Panc1 (cell line): Measurements from ENCODE around the gene SLIT3. TPM values are rescaled to one million over a fixed set of nuclear protein-coding genes. Genes with fewer than 3 reads are reported as not detected.

ENCODE experiments used
- ATAC-seq: fragments of 200-7000 bp; cut with Tn5 transposase; 2 replicates; pipeline ENCODE4 v1.9.1; 2020; ENCODE audit warnings: mild to moderate bottlenecking, moderate library complexity
- BruUV-seq: library from RNA; stranded (reverse); fragments of 400-500 nt; replicated peaks from 2 replicates; lab custom pipeline; 2021; lab: Mats Ljungman, UMichigan
- CTCF ChIA-PET: fragments of 300-600 bp; sonication (Branson Sonifier 250); formaldehyde crosslinking; loops from one replicate; lab custom pipeline; 2022; ENCODE audit warnings: antibody characterized with exemption; lab: Charles Lee
- POLR2A ChIA-PET: fragments of 300-600 bp; sonication (Branson Sonifier 250); formaldehyde crosslinking; loops from one replicate; lab custom pipeline; 2022; ENCODE audit warnings: antibody characterized with exemption; lab: Charles Lee
- DNase-seq: peaks from one replicate; pipeline ENCODE4 v3.0.0-alpha.2; 2010; ENCODE audit warnings: low read depth, low spot score
- H3K27ac ChIP-seq: 2 replicates; pipeline ENCODE4 v1.5.1; 2011; ENCODE audit warnings: mild to moderate bottlenecking, low read length, inconsistent platforms
- H3K27me3 ChIP-seq: fragments of 200-500 bp; sonication (Bioruptor generic); 2 replicates; pipeline ENCODE4 v1.6.0; 2014; ENCODE audit warnings: low read length, inconsistent platforms; ENCODE audit not compliant: control insufficient read depth, insufficient read depth
- H3K36me3 ChIP-seq: fragments of 200-500 bp; sonication (Bioruptor generic); 2 replicates; pipeline ENCODE4 v1.5.1; 2014; ENCODE audit warnings: inconsistent platforms, mild to moderate bottlenecking, low read length, moderate library complexity; ENCODE audit not compliant: control insufficient read depth, insufficient read depth
- H3K4me1 ChIP-seq: 2 replicates; pipeline ENCODE4 v1.5.1; 2011; ENCODE audit warnings: inconsistent platforms, mild to moderate bottlenecking, low read length, moderate library complexity; ENCODE audit not compliant: control insufficient read depth, insufficient read depth
- H3K4me3 ChIP-seq, 2 experiments: 2 replicates each; pipeline ENCODE4 v1.5.1; 2011 to 2012; ENCODE audit warnings: low read depth in 2 of 2, low read length in 2 of 2, mild to moderate bottlenecking in 2 of 2, inconsistent platforms in 1 of 2, moderate library complexity in 1 of 2
- H3K9me3 ChIP-seq: fragments of 200-500 bp; sonication (Bioruptor generic); 2 replicates; pipeline ENCODE4 v1.5.1; 2014; ENCODE audit warnings: low read depth, mild to moderate bottlenecking, inconsistent platforms, low read length, moderate library complexity; ENCODE audit not compliant: control insufficient read depth, insufficient read depth
- POLR2AphosphoS5 ChIP-seq: IDR thresholded peaks from 2 replicates; pipeline ENCODE4 v1.6.1; 2012; ENCODE audit warnings: mild to moderate bottlenecking, low read depth, low read length, moderate library complexity
- SIN3A ChIP-seq: IDR thresholded peaks from 2 replicates; pipeline ENCODE4 v1.6.1; 2012; ENCODE audit warnings: low read depth, mild to moderate bottlenecking, low read length, moderate library complexity, borderline replicate concordance; ENCODE audit not compliant: insufficient read depth
- TCF7L2 ChIP-seq: IDR thresholded peaks from 2 replicates; pipeline ENCODE4 v1.6.1; 2011; ENCODE audit warnings: mild to moderate bottlenecking, low read depth, low read length, inconsistent platforms
- in situ Hi-C: cut with HindIII; loops from 2 replicates; pipeline ENCODE4 v1.10.0; 2016; ENCODE audit warnings: low sequenced_read_pairs, low pct_unique_long_range_greater_than_20kb
- intact Hi-C: fragments of 100-400 bp; cut with micrococcal nuclease; formaldehyde crosslinking; loops from one replicate; pipeline ENCODE4 v1.10.0; 2022; ENCODE audit not compliant: unreplicated experiment
- total RNA-seq: library from RNA; stranded (reverse); gene quantifications from one replicate; pipeline ENCODE4 v1.2.1, GENCODE V29; 2021; ENCODE audit not compliant: unreplicated experiment
- TF ChIP-seq, protein P1 (sequence below): fragments of 450-650 bp; IDR thresholded peaks from 2 replicates; pipeline ENCODE4 v1.5.1; 2017; ENCODE audit warnings: mild to moderate bottlenecking
- TF ChIP-seq, protein P2 (sequence below), 2 experiments: IDR thresholded peaks; 2 replicates each; pipeline ENCODE4 v1.6.1; 2011 to 2012; ENCODE audit warnings: low read depth in 2 of 2, control low read depth in 1 of 2, low read length in 1 of 2, mild to moderate bottlenecking in 1 of 2, moderate library complexity in 1 of 2; ENCODE audit not compliant: insufficient read depth in 1 of 2

The SLIT3 gene
- total RNA-seq, 1 experiment from 2014 or later: 26.4 TPM

DNA sequence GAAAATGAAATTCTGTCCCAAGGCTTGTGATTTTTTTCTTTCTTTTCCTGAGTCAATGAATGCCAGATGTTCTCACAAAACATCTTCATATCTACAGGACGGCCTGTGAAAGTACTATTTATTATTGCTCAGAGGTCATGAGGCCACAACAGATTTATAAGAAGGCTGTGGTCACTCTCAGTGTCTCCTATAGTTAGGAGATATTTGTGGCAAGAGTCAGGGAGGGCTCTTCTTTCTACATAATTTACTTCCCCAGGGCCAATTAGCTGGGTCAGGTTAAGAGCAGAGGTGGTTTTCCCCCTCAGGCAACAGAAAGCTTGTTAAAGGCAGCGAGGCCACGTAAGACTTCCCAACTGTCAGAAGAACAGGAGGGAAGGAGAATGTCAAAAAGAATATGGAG is 248.7 kb downstream of the SLIT3 start:
- Histone ChIP-seq H3K27ac (no peak overlapping the region), H3K4me1 (no peaks in the 10 kb centered on the region), H3K4me3 (no peak overlapping the region), H3K27me3 (no peaks in the 10 kb centered on the region), H3K9me3 (no peaks in the 10 kb centered on the region), H3K36me3 (no peaks in the 10 kb centered on the region)
- in situ Hi-C loops (no loop called here), intact Hi-C loops (no loop called here)
- BruUV-seq: no TSS peak
- TF ChIP-seq POLR2AphosphoS5 (no peak), SIN3A (no peak), TCF7L2 (no peak)
- TF ChIP-seq, protein P1, sequence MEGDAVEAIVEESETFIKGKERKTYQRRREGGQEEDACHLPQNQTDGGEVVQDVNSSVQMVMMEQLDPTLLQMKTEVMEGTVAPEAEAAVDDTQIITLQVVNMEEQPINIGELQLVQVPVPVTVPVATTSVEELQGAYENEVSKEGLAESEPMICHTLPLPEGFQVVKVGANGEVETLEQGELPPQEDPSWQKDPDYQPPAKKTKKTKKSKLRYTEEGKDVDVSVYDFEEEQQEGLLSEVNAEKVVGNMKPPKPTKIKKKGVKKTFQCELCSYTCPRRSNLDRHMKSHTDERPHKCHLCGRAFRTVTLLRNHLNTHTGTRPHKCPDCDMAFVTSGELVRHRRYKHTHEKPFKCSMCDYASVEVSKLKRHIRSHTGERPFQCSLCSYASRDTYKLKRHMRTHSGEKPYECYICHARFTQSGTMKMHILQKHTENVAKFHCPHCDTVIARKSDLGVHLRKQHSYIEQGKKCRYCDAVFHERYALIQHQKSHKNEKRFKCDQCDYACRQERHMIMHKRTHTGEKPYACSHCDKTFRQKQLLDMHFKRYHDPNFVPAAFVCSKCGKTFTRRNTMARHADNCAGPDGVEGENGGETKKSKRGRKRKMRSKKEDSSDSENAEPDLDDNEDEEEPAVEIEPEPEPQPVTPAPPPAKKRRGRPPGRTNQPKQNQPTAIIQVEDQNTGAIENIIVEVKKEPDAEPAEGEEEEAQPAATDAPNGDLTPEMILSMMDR: no peak
- TF ChIP-seq, protein P2, sequence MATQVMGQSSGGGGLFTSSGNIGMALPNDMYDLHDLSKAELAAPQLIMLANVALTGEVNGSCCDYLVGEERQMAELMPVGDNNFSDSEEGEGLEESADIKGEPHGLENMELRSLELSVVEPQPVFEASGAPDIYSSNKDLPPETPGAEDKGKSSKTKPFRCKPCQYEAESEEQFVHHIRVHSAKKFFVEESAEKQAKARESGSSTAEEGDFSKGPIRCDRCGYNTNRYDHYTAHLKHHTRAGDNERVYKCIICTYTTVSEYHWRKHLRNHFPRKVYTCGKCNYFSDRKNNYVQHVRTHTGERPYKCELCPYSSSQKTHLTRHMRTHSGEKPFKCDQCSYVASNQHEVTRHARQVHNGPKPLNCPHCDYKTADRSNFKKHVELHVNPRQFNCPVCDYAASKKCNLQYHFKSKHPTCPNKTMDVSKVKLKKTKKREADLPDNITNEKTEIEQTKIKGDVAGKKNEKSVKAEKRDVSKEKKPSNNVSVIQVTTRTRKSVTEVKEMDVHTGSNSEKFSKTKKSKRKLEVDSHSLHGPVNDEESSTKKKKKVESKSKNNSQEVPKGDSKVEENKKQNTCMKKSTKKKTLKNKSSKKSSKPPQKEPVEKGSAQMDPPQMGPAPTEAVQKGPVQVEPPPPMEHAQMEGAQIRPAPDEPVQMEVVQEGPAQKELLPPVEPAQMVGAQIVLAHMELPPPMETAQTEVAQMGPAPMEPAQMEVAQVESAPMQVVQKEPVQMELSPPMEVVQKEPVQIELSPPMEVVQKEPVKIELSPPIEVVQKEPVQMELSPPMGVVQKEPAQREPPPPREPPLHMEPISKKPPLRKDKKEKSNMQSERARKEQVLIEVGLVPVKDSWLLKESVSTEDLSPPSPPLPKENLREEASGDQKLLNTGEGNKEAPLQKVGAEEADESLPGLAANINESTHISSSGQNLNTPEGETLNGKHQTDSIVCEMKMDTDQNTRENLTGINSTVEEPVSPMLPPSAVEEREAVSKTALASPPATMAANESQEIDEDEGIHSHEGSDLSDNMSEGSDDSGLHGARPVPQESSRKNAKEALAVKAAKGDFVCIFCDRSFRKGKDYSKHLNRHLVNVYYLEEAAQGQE (IDR thresholded peaks at IDR 0.05; ENCODE audit: insufficient read depth in 1 of 2, low read depth in 2 of 2, low read length in 1 of 2): no peak
- ATAC-seq (no peak), DNase-seq (no peak)
- ChIA-PET CTCF (no interaction called here), POLR2A (no interaction called here)

GRCh38 chr5:169051351-169051750 is 249.6 kb downstream of the SLIT3 start:
- Histone ChIP-seq H3K4me3 (no peak overlapping the region), H3K27ac (no peak overlapping the region), H3K4me1 (no peaks in the 10 kb centered on the region), H3K36me3 (no peaks in the 10 kb centered on the region), H3K27me3 (no peaks in the 10 kb centered on the region), H3K9me3 (no peaks in the 10 kb centered on the region)
- in situ Hi-C loops (no loop called here), intact Hi-C loops (no loop called here)
- no peak for ATAC-seq
- CTCF ChIA-PET: no interaction called here
- TF ChIP-seq, protein P2 (IDR thresholded peaks at IDR 0.05; ENCODE audit: insufficient read depth in 1 of 2, low read depth in 2 of 2, low read length in 1 of 2): no peak
- TF ChIP-seq, protein P1: no peak
- TF ChIP-seq POLR2AphosphoS5 (no peak), SIN3A (no peak), TCF7L2 (no peak)
- POLR2A ChIA-PET: interaction anchor here (0.7 kb wide), 1 partner anchor 56 kb away, joined by 3 read pairs; no protein-coding TSS in a partner anchor
- DNase-seq: no peak
- BruUV-seq: no TSS peak
